ENCODE measurements around the gene CABP1.

CABP1 gene

GRCh38 chr12:120690083-120690450 lies 49.6 kb downstream of the CABP1 start:
- TF ChIP-seq CTCF (IDR thresholded peaks at IDR 0.05; ENCODE audit: control insufficient read depth, extremely low read depth, insufficient read depth) = no peak
- H3K4me3 ChIP-seq (ENCODE audit: low read depth, low read length) = no peak overlapping the region
- DNase-seq (ENCODE audit: low read depth) = no peak

- TF ChIP-seq CTCF (IDR thresholded peaks at IDR 0.05; ENCODE audit: control insufficient read depth, extremely low read depth, insufficient read depth) = no peak
- no peak for DNase-seq (ENCODE audit: low read depth)
- H3K4me3 ChIP-seq (ENCODE audit: low read depth, low read length) = no peak overlapping the region
Measured at GRCh38 chr12:120690978-120691377, 50.6 kb downstream of the CABP1 start.

GRCh38 chr12:120692524-120693033 lies 52.2 kb downstream of the CABP1 start:
- no peak overlapping the region; the same call in 1 of the 2 replicates for H3K4me3 ChIP-seq (ENCODE audit: low read depth, low read length)
- DNase-seq (ENCODE audit: low read depth) = no peak
- TF ChIP-seq CTCF (IDR thresholded peaks at IDR 0.05; ENCODE audit: control insufficient read depth, extremely low read depth, insufficient read depth) = no peak

GRCh38 chr12:120693848-120694247 lies 53.4 kb downstream of the CABP1 start:
- DNase-seq (ENCODE audit: low read depth) = no peak
- TF ChIP-seq CTCF (IDR thresholded peaks at IDR 0.05; ENCODE audit: control insufficient read depth, extremely low read depth, insufficient read depth) = no peak
- H3K4me3 ChIP-seq (ENCODE audit: low read depth, low read length) = no peak overlapping the region

GRCh38 chr12:120696626-120697025 lies 56.2 kb downstream of the CABP1 start:
- DNase-seq (ENCODE audit: low read depth) = no peak
- TF ChIP-seq CTCF (IDR thresholded peaks at IDR 0.05; ENCODE audit: control insufficient read depth, extremely low read depth, insufficient read depth) = no peak
- no peak overlapping the region for H3K4me3 ChIP-seq (ENCODE audit: low read depth, low read length)

GRCh38 chr12:120697344-120697743 lies 56.9 kb downstream of the CABP1 start:
- no peak for DNase-seq (ENCODE audit: low read depth)
- no peak overlapping the region for H3K4me3 ChIP-seq (ENCODE audit: low read depth, low read length)
- no peak for TF ChIP-seq CTCF (IDR thresholded peaks at IDR 0.05; ENCODE audit: control insufficient read depth, extremely low read depth, insufficient read depth)

- H3K4me3 ChIP-seq (ENCODE audit: low read depth, low read length) = no peak overlapping the region
Measured at GRCh38 chr12:120698665-120699064, 58.2 kb downstream of the CABP1 start.

More at GRCh38 chr12:120698665-120699064, 58.2 kb downstream of the CABP1 start:
- DNase-seq (ENCODE audit: low read depth) = no peak
- no peak for TF ChIP-seq CTCF (IDR thresholded peaks at IDR 0.05; ENCODE audit: control insufficient read depth, extremely low read depth, insufficient read depth)

Measured in LNCaP clone FGC (cell line).